Smooth muscle cell (in vitro differentiated cells): ENCODE data around the gene CLIC4. TPM values are rescaled to one million over a fixed set of nuclear protein-coding genes. Genes with fewer than 3 reads are reported as not detected.

Experiments used
- DNase-seq: peaks from one replicate; lab custom pipeline; 2025; ENCODE audit not compliant: unreplicated experiment; lab: John Stamatoyannopoulos, UW
- H2AFZ ChIP-seq: fragments of 200-600 bp; sonication (generic); 2 replicates; pipeline ENCODE4 v1.6.0; 2016; ENCODE audit warnings: antibody characterized with exemption, low read depth, mild to moderate bottlenecking
- H3F3A ChIP-seq: fragments of 200-600 bp; sonication (generic); 2 replicates; pipeline ENCODE4 v1.6.0; 2017; ENCODE audit warnings: antibody characterized with exemption, low read depth
- H3K27ac ChIP-seq: fragments of 200-600 bp; sonication (generic); 2 replicates; pipeline ENCODE4 v1.5.1; 2016; ENCODE audit warnings: low read depth, mild to moderate bottlenecking
- H3K27me3 ChIP-seq: fragments of 200-600 bp; sonication (generic); 2 replicates; pipeline ENCODE4 v1.6.1; 2016; ENCODE audit warnings: low read depth, mild to moderate bottlenecking
- H3K36me3 ChIP-seq: fragments of 200-600 bp; sonication (generic); 2 replicates; pipeline ENCODE4 v1.5.1; 2016; ENCODE audit warnings: low read depth
- H3K4me1 ChIP-seq: fragments of 200-600 bp; sonication (generic); 2 replicates; pipeline ENCODE4 v1.5.1; 2016; ENCODE audit warnings: low read depth
- H3K4me2 ChIP-seq: fragments of 200-600 bp; sonication (generic); 2 replicates; pipeline ENCODE4 v1.6.0; 2016; ENCODE audit warnings: mild to moderate bottlenecking
- H3K4me3 ChIP-seq: fragments of 200-600 bp; sonication (generic); 2 replicates; pipeline ENCODE4 v1.5.1; 2016; ENCODE audit warnings: mild to moderate bottlenecking
- H3K79me2 ChIP-seq: fragments of 200-600 bp; sonication (generic); 2 replicates; pipeline ENCODE4 v1.6.0; 2016; ENCODE audit warnings: low read depth, mild to moderate bottlenecking
- H3K9ac ChIP-seq: fragments of 200-600 bp; sonication (generic); 2 replicates; pipeline ENCODE4 v1.6.0; 2016; ENCODE audit warnings: low read depth
- H3K9me3 ChIP-seq: fragments of 200-600 bp; sonication (generic); replicated peaks from 2 replicates; pipeline ENCODE4 v1.5.1; 2016; ENCODE audit warnings: low read depth
- H4K20me1 ChIP-seq: fragments of 200-600 bp; sonication (generic); 2 replicates; pipeline ENCODE4 v1.6.0; 2016; ENCODE audit warnings: low read depth
- CTCF ChIP-seq: fragments of 200-600 bp; sonication (generic); IDR thresholded peaks from 2 replicates; pipeline ENCODE4 v1.5.1; 2017; ENCODE audit warnings: borderline replicate concordance, mild to moderate bottlenecking, antibody characterized with exemption; ENCODE audit not compliant: insufficient read depth, poor library complexity, severe bottlenecking
- WGBS: methylation state at CpG from one replicate; pipeline ENCODE4 v1.1.7; 2016; ENCODE audit warnings: low lambda C conversion rate; 5-methylcytosine and 5-hydroxymethylcytosine counted together
- polyA plus RNA-seq: library from polyadenylated mRNA; unstranded; fragments of >200 nt; fragmentation: Nextera tagmentation; extraction: Ambion mirVana; gene quantifications from 2 replicates; pipeline ENCODE4 v1.2.1, GENCODE V29; 2016
- total RNA-seq: library from RNA; depleted of rRNA; stranded (reverse); fragments of >200 nt; gene quantifications from 2 replicates; pipeline ENCODE4 v1.2.3, GENCODE V29; 2014

CLIC4 gene
- total and polyA plus RNA-seq, 2 experiments from 2014 or later, result 151 to 389 TPM

DNA sequence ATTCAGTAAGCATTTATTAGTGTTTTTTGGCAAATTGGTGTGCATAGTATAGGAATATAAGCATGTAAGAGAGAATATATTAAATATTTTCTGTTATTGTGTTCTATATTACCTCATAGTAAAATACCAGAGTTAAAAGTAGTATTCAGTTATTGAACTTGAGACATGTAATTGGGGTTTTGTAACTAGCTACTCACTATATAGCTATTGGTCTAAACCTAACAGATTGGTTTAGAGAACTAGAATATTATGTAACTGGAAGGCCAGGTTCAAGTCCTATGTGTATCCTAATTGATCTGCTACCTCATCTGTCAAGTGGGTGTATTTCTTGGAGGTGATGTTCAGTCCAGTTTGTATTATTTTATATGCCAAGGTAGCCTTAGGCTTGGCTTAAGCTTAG, 26.3 kb downstream of the CLIC4 start:
- no peaks in the 10 kb centered on the region for H3K9me3 ChIP-seq
- no peak overlapping the region for H3K4me3 ChIP-seq
- H4K20me1 ChIP-seq, result peaks cover 31% of the 10 kb centered on the region
- TF ChIP-seq CTCF, result no peak
- no peaks in the 10 kb centered on the region for H3K36me3 ChIP-seq
- no peaks in the 10 kb centered on the region for H3K27me3 ChIP-seq
- no peak overlapping the region for H2AFZ ChIP-seq
- peak overlapping the region; percentile 88 for H3K4me2 ChIP-seq
- peaks cover 97% of the 10 kb centered on the region for H3K79me2 ChIP-seq
- H3K9ac ChIP-seq, result no peak overlapping the region
- peaks cover 39% of the 10 kb centered on the region for H3F3A ChIP-seq
- H3K27ac ChIP-seq, result peak overlapping the region; percentile 99
- H3K4me1 ChIP-seq, result peaks cover 32% of the 10 kb centered on the region
- no peak for DNase-seq

GRCh38 chr1:24773618-24774017, 28.4 kb downstream of the CLIC4 start:
- no peak overlapping the region for H3K27ac ChIP-seq
- no peak overlapping the region for H2AFZ ChIP-seq
- no peak for DNase-seq
- H3F3A ChIP-seq, result peaks cover 35% of the 10 kb centered on the region
- no peaks in the 10 kb centered on the region for H3K36me3 ChIP-seq
- peaks cover 32% of the 10 kb centered on the region for H3K4me1 ChIP-seq
- H3K27me3 ChIP-seq, result no peaks in the 10 kb centered on the region
- peaks cover 97% of the 10 kb centered on the region for H3K79me2 ChIP-seq
- H4K20me1 ChIP-seq, result peaks cover 51% of the 10 kb centered on the region
- no peak overlapping the region for H3K4me3 ChIP-seq
- no peak overlapping the region for H3K9ac ChIP-seq
- TF ChIP-seq CTCF, result no peak
- H3K9me3 ChIP-seq, result no peaks in the 10 kb centered on the region
- H3K4me2 ChIP-seq, result no peak overlapping the region

GRCh38 chr1:24775348-24775747, 30.1 kb downstream of the CLIC4 start:
- Histone ChIP-seq H3K9ac (no peak overlapping the region), H2AFZ (no peak overlapping the region), H3K9me3 (no peaks in the 10 kb centered on the region), H4K20me1 (peaks cover 69% of the 10 kb centered on the region), H3K4me2 (no peak overlapping the region), H3K79me2 (peaks cover 99% of the 10 kb centered on the region), H3F3A (peaks cover 31% of the 10 kb centered on the region), H3K27me3 (no peaks in the 10 kb centered on the region), H3K36me3 (no peaks in the 10 kb centered on the region), H3K4me3 (no peak overlapping the region), H3K4me1 (peaks cover 21% of the 10 kb centered on the region), H3K27ac (peak overlapping the region; percentile 37)
- no peak for TF ChIP-seq CTCF
- 95% methylated on average over 3 of the region's 3 CpGs for WGBS
- no peak for DNase-seq

- H2AFZ ChIP-seq, result no peak overlapping the region
- H3K9me3 ChIP-seq, result no peaks in the 10 kb centered on the region
- H4K20me1 ChIP-seq, result peaks cover 74% of the 10 kb centered on the region
- no peak for DNase-seq
- H3K4me1 ChIP-seq, result peaks cover 16% of the 10 kb centered on the region
- no peak for TF ChIP-seq CTCF
- H3K36me3 ChIP-seq, result no peaks in the 10 kb centered on the region
- peaks cover 100% of the 10 kb centered on the region for H3K79me2 ChIP-seq
- H3K27ac ChIP-seq, result peak overlapping the region; percentile 3
- WGBS, result 85% methylated on average over 3 of the region's 3 CpGs
- H3K4me3 ChIP-seq, result no peak overlapping the region
- H3K9ac ChIP-seq, result no peak overlapping the region
- H3F3A ChIP-seq, result peaks cover 26% of the 10 kb centered on the region
- no peaks in the 10 kb centered on the region for H3K27me3 ChIP-seq
- H3K4me2 ChIP-seq, result peak overlapping the region; percentile 22
Measured at GRCh38 chr1:24775916-24776315, 30.7 kb downstream of the CLIC4 start.
